Articular chondrocyte of knee joint (primary cell): ENCODE data around the gene ZNF382. TPM values are rescaled to one million over a fixed set of nuclear protein-coding genes. Genes with fewer than 3 reads are reported as not detected.

Experiments
- total RNA-seq: library from RNA; depleted of rRNA; stranded (reverse); fragments of >200 nt; gene quantifications from 2 replicates; pipeline ENCODE4 v1.2.3, GENCODE V29; 2012

Gene ZNF382
- 7.7 and 13.5 TPM in 2 replicates for total RNA-seq

GRCh38 chr19:36605101-36605876 lies at the start of gene ZNF382:
Gene ZNF382 (plus strand): TSS chr19:36605313. CDS start chr19:36609915, 4,602 bp downstream.

DNA sequence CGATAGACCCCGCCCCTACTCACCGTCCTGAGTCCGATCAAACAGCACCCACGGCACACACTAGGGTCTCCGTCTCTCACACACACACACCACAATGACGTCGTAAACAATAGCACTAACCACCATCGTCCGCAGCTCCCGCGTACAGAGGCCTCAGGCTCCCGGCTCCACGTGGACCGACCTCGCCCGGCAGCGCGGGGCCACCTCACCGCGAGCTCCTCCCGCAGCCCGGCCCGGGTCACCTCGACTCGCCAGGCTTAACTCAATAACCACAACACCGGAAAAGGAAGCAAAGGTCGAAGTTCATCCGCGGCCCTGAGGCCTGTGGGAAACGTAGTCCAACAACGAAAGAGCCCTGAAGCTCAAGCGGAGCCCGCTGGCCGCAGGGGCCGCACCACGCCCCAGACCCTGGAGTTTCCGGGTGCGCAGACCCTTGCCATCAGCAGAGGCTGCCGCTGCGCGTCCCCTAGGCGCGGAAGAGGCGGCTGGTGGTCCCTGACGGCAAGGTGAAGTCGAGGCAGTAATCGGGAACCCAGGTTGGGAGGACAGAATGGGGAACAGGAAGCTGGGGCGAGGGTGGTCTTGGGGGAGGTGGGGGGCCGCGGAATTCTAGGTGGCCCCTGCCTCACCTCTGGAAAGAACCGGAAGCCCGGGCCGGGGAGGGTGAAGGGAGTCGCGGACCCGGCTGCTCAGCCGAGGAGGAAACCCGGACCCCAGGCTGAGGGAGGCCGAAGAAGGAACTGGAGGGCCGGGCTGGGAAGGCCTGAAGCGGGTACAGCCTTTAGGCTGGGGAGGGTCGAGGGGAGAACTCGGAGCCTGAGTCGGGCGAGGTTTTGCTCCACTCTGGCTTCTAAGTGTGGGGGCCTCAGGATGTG lies 31.9 kb upstream of the ZNF382 start, which contains the start of gene ZNF529:
TSS of gene ZNF529 (minus strand) at position 273 of the 875 bp plus-strand sequence. CDS start 946 bp downstream, outside the sequence.

Other genes with a start within 250 kb of the ZNF382 start
- gene ZFP14, start 226.1 kb upstream of the ZNF382 start, total RNA-seq, result 5.0 and 7.1 TPM in 2 replicates
- gene ZFP82, start 186.7 kb upstream of the ZNF382 start, total RNA-seq, result 12.2 and 12.4 TPM in 2 replicates
- gene ZNF566, start 115.8 kb upstream of the ZNF382 start, total RNA-seq, result 13.1 and 14.3 TPM in 2 replicates
- gene ZNF260, start 77.0 kb upstream of the ZNF382 start, total RNA-seq, result 26.8 and 29.2 TPM in 2 replicates
- gene ZNF529, start 32.0 kb upstream of the ZNF382 start, total RNA-seq, result 12.5 and 15.5 TPM in 2 replicates
- gene ZNF461, start 61.5 kb downstream of the ZNF382 start, total RNA-seq, result 12.9 and 17.2 TPM in 2 replicates
- gene ZNF567, start 82.3 kb downstream of the ZNF382 start, total RNA-seq, result 8.2 and 11.7 TPM in 2 replicates
- gene ZNF850, start 167.5 kb downstream of the ZNF382 start, total RNA-seq, result 1.6 and 3.8 TPM in 2 replicates
- 10.7 and 11.3 TPM in 2 replicates for gene ZNF790, start 233.1 kb downstream of the ZNF382 start, total RNA-seq
- 3.5 and 5.0 TPM in 2 replicates for gene ZNF345, start 245.6 kb downstream of the ZNF382 start, total RNA-seq